HG03097 (cell line): ENCODE results near the gene HPD.

Experiments used
- ATAC-seq: cut with Tn5 transposase; IDR thresholded peaks from one replicate; pipeline ENCODE4 v1.9.1; 2021; ENCODE audit not compliant: unreplicated experiment, low FRiP score

HPD gene

GRCh38 chr12:121829250-121829918 lies 29.3 kb downstream of the HPD start:
- ATAC-seq = no peak

GRCh38 chr12:121828826-121829225 lies 29.8 kb downstream of the HPD start:
- ATAC-seq = no peak

- no peak for ATAC-seq
Observed at GRCh38 chr12:121828306-121828705, 30.4 kb downstream of the HPD start.

- ATAC-seq = no peak
Observed at GRCh38 chr12:121827351-121828099, 31.1 kb downstream of the HPD start.

GRCh38 chr12:121826318-121827150 lies 32.1 kb downstream of the HPD start:
- ATAC-seq = no peak

- ATAC-seq = no peak
Observed at GRCh38 chr12:121825041-121825523, 33.6 kb downstream of the HPD start.

- no peak for ATAC-seq
Observed at GRCh38 chr12:121823727-121824115, 34.9 kb downstream of the HPD start.

- no peak for ATAC-seq
Observed at GRCh38 chr12:121823101-121823726, 35.4 kb downstream of the HPD start.

- ATAC-seq = no peak
Observed at GRCh38 chr12:121822393-121823100, 36.1 kb downstream of the HPD start.

GRCh38 chr12:121820056-121820455 lies 38.6 kb downstream of the HPD start:
- no peak for ATAC-seq

- ATAC-seq = no peak
Observed at GRCh38 chr12:121819212-121819949, 39.3 kb downstream of the HPD start.

GRCh38 chr12:121817648-121818043 lies 41.0 kb downstream of the HPD start:
- no peak for ATAC-seq

GRCh38 chr12:121816925-121817647 lies 41.6 kb downstream of the HPD start:
- no peak for ATAC-seq

GRCh38 chr12:121815263-121815662 lies 43.4 kb downstream of the HPD start:
- ATAC-seq = no peak

GRCh38 chr12:121814429-121815119 lies 44.1 kb downstream of the HPD start:
- ATAC-seq = no peak

GRCh38 chr12:121813951-121814350 lies 44.7 kb downstream of the HPD start:
- ATAC-seq = no peak

GRCh38 chr12:121812921-121813896 lies 45.5 kb downstream of the HPD start:
- no peak for ATAC-seq
